ENCODE results near the gene PLAGL1.
"Not testable (repeated sequence)": the region's sequence is repeated elsewhere in the genome, so short reads cannot be mapped to it uniquely, and the experiment has no call there.

Gene PLAGL1

DNA sequence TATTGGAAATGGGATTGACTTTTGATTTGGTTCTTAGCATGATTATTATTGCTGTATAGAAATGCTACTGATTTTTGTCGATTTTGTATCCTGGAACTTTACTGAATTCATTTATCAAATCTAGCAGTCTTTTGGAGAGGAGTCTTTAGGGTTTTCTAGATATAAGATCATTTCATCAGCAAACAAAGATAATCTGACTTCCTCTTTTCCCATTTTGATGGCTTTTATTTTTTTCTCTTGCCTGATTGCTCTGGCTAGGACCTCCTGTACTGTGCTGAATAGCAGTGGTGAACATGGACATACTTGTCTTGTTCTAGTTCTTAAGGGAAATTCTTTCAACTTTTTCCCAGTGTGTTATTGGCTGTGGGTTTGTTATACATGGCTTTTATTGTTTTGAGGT, 79.2 kb downstream of the PLAGL1 start:
- H3K79me2 ChIP-seq (ENCODE audit: low read length) = no peaks in the 10 kb centered on the region
- H4K20me1 ChIP-seq (ENCODE audit: insufficient read depth, low read length) = no peaks in the 10 kb centered on the region
- no peak overlapping the region for H2AFZ ChIP-seq (ENCODE audit: low read depth, low read length)

GRCh38 chr6:143917026-143917425, 91.0 kb downstream of the PLAGL1 start:
- H4K20me1 ChIP-seq (ENCODE audit: insufficient read depth, low read length); H3K4me2 ChIP-seq (ENCODE audit: low read length); H3K36me3 ChIP-seq (replicated peaks; ENCODE audit: low read depth, low read length); H3K27me3 ChIP-seq (ENCODE audit: low read depth, low read length); H3K4me3 ChIP-seq (ENCODE audit: low read length); H2AFZ ChIP-seq (ENCODE audit: low read depth, low read length); H3K4me1 ChIP-seq (ENCODE audit: low read length); H3K27ac ChIP-seq (ENCODE audit: low read length); H3K9ac ChIP-seq (ENCODE audit: low read length); H3K79me2 ChIP-seq (ENCODE audit: low read length): not testable (repeated sequence)
- H3K9me3 ChIP-seq (ENCODE audit: insufficient read depth, low read length) = peaks cover 16% of the 10 kb centered on the region

More for the DNA sequence above, 79.2 kb downstream of the PLAGL1 start:
- no peak overlapping the region for H3K4me2 ChIP-seq (ENCODE audit: low read length)
- H3K27ac ChIP-seq (ENCODE audit: low read length) = no peak overlapping the region
- H3K4me1 ChIP-seq (ENCODE audit: low read length) = no peaks in the 10 kb centered on the region
- H3K4me3 ChIP-seq (ENCODE audit: low read length) = no peak overlapping the region
- no peaks in the 10 kb centered on the region for H3K27me3 ChIP-seq (ENCODE audit: low read depth, low read length)
- no peaks in the 10 kb centered on the region for H3K9me3 ChIP-seq (ENCODE audit: insufficient read depth, low read length)
- H3K9ac ChIP-seq (ENCODE audit: low read length) = no peak overlapping the region
- no peaks in the 10 kb centered on the region for H3K36me3 ChIP-seq (replicated peaks; ENCODE audit: low read depth, low read length)
- TF ChIP-seq EZH2phosphoT487 (IDR thresholded peaks at IDR 0.05; ENCODE audit: low read depth) = no peak
- TF ChIP-seq, protein P1, sequence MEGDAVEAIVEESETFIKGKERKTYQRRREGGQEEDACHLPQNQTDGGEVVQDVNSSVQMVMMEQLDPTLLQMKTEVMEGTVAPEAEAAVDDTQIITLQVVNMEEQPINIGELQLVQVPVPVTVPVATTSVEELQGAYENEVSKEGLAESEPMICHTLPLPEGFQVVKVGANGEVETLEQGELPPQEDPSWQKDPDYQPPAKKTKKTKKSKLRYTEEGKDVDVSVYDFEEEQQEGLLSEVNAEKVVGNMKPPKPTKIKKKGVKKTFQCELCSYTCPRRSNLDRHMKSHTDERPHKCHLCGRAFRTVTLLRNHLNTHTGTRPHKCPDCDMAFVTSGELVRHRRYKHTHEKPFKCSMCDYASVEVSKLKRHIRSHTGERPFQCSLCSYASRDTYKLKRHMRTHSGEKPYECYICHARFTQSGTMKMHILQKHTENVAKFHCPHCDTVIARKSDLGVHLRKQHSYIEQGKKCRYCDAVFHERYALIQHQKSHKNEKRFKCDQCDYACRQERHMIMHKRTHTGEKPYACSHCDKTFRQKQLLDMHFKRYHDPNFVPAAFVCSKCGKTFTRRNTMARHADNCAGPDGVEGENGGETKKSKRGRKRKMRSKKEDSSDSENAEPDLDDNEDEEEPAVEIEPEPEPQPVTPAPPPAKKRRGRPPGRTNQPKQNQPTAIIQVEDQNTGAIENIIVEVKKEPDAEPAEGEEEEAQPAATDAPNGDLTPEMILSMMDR (IDR thresholded peaks at IDR 0.05; ENCODE audit: low read depth, low read length) = no peak

DNA sequence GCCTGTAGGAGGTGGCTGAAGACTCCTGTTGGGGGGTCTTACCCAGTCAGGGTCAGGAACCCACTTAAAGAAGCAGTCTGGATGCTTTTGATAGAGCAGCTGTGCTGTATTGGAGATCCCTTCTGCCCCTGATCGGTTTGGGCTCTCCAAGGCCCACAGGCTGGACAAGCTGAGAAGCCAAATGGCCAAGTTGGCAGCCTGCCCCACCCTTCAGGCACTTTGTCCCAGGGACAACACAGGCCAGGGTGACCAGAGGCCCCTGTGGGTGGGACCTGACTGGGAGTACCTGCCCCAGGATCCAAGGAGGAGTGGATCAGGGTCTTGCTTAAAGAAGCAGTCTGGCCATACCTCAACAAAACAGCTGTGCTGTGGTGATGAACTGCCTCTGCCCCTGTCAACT, 95.4 kb downstream of the PLAGL1 start:
- Histone ChIP-seq H3K27me3 (ENCODE audit: low read depth, low read length) (no peaks in the 10 kb centered on the region), H3K79me2 (ENCODE audit: low read length) (no peaks in the 10 kb centered on the region), H2AFZ (ENCODE audit: low read depth, low read length) (no peak overlapping the region)

DNA sequence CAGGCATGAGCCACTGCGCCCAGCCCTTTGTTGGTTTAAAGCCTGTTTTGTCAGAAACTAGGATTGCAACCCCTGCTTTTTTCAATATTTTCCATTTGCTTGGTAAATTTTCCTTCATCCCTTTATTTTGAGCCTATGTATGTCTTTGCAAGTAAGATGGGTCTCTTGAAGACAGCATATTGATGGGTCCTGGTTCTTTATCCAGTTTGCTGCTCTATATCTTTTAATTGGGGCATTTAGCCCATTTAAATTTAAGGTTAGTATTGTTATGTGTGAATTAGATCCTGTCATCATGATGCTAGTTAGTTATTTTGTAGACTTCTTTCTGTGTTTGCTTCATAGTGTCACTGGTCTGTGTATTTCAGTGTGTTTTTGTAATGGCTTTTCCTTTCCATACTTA, 97.0 kb downstream of the PLAGL1 start:
- no peaks in the 10 kb centered on the region for H3K9me3 ChIP-seq (ENCODE audit: insufficient read depth, low read length)
- no peak overlapping the region for H3K4me2 ChIP-seq (ENCODE audit: low read length)
- no peaks in the 10 kb centered on the region for H3K79me2 ChIP-seq (ENCODE audit: low read length)
- H3K4me3 ChIP-seq (ENCODE audit: low read length) = no peak overlapping the region
- H3K27ac ChIP-seq (ENCODE audit: low read length) = no peak overlapping the region
- no peak overlapping the region for H2AFZ ChIP-seq (ENCODE audit: low read depth, low read length)
- H3K36me3 ChIP-seq (replicated peaks; ENCODE audit: low read depth, low read length) = no peaks in the 10 kb centered on the region
- H3K27me3 ChIP-seq (ENCODE audit: low read depth, low read length) = no peaks in the 10 kb centered on the region
- H3K9ac ChIP-seq (ENCODE audit: low read length) = no peak overlapping the region
- no peaks in the 10 kb centered on the region for H3K4me1 ChIP-seq (ENCODE audit: low read length)
- no peaks in the 10 kb centered on the region for H4K20me1 ChIP-seq (ENCODE audit: insufficient read depth, low read length)
- TF ChIP-seq, protein P1 (IDR thresholded peaks at IDR 0.05; ENCODE audit: low read depth, low read length) = no peak
- TF ChIP-seq EZH2phosphoT487 (IDR thresholded peaks at IDR 0.05; ENCODE audit: low read depth) = no peak

More for the DNA sequence above, 95.4 kb downstream of the PLAGL1 start:
- Histone ChIP-seq H3K4me3 (ENCODE audit: low read length) (no peak overlapping the region), H3K27ac (ENCODE audit: low read length) (no peak overlapping the region), H4K20me1 (ENCODE audit: insufficient read depth, low read length) (no peaks in the 10 kb centered on the region), H3K9ac (ENCODE audit: low read length) (no peak overlapping the region), H3K4me2 (ENCODE audit: low read length) (no peak overlapping the region), H3K9me3 (ENCODE audit: insufficient read depth, low read length) (no peaks in the 10 kb centered on the region), H3K36me3 (replicated peaks; ENCODE audit: low read depth, low read length) (no peaks in the 10 kb centered on the region), H3K4me1 (ENCODE audit: low read length) (no peaks in the 10 kb centered on the region)
- TF ChIP-seq, protein P1 (IDR thresholded peaks at IDR 0.05; ENCODE audit: low read depth, low read length) = no peak
- TF ChIP-seq EZH2phosphoT487 (IDR thresholded peaks at IDR 0.05; ENCODE audit: low read depth) = no peak

DNA sequence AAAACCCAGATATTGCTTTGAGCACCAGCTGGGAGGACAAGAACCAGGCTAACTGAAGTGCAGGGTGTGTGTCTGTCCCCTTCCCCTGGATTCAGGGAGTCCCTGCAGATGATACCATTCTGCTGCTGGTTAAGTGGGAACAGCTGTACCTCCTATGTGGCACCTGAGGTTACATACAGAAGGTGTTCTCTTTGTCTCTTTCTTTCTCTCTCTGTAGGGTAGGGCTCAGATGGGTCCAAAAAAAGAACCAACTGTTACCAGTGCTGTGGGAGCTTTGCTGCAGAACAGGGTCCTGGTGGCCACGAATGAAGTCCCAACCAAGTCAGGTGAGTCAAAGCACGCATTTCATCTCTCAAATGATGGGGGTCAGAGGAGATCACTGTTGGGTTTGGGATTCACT, 105.2 kb downstream of the PLAGL1 start:
- Histone ChIP-seq H3K27ac (ENCODE audit: low read length) (no peak overlapping the region), H3K27me3 (ENCODE audit: low read depth, low read length) (no peaks in the 10 kb centered on the region), H3K9ac (ENCODE audit: low read length) (no peak overlapping the region), H3K79me2 (ENCODE audit: low read length) (no peaks in the 10 kb centered on the region), H3K9me3 (ENCODE audit: insufficient read depth, low read length) (no peaks in the 10 kb centered on the region), H2AFZ (ENCODE audit: low read depth, low read length) (no peak overlapping the region), H3K36me3 (replicated peaks; ENCODE audit: low read depth, low read length) (no peaks in the 10 kb centered on the region), H3K4me1 (ENCODE audit: low read length) (peaks cover 26% of the 10 kb centered on the region), H4K20me1 (ENCODE audit: insufficient read depth, low read length) (no peaks in the 10 kb centered on the region), H3K4me2 (ENCODE audit: low read length) (peak overlapping the region; percentile 55), H3K4me3 (ENCODE audit: low read length) (peak overlapping the region; percentile 38; the same call in 1 of the 2 replicates)
- TF ChIP-seq, protein P1 (IDR thresholded peaks at IDR 0.05; ENCODE audit: low read depth, low read length) = no peak
- no peak for TF ChIP-seq EZH2phosphoT487 (IDR thresholded peaks at IDR 0.05; ENCODE audit: low read depth)

All from OCI-LY3 (cell line).